Transverse colon (tissue), 4 donors: ENCODE measurements around the gene MMP25. TPM values are rescaled to one million over a fixed set of nuclear protein-coding genes. Genes with fewer than 3 reads are reported as not detected.
A peak's percentile ranks its signal among the peaks of the same experiment; 100 is the strongest.

ENCODE experiments used
- DNase-seq: peaks from one replicate; pipeline ENCODE4 v3.0.0-alpha.2; 2019
- H3K27ac ChIP-seq, 4 donors: fragments of 200-600 bp; sonication (generic); 2 replicates each; pipeline ENCODE4 v1.5.1; 2016 to 2018; ENCODE audit warnings: inconsistent platforms in 4 of 4
- H3K27me3 ChIP-seq: fragments of 200-600 bp; sonication (generic); 2 replicates; pipeline ENCODE4 v1.5.1; 2017; ENCODE audit warnings: inconsistent platforms
- H3K36me3 ChIP-seq, 4 donors: fragments of 200-600 bp; sonication (generic); 2 replicates each; pipeline ENCODE4 v1.5.1; 2017 to 2019; ENCODE audit warnings: inconsistent platforms in 4 of 4
- H3K4me1 ChIP-seq, 4 donors: fragments of 200-600 bp; sonication (generic); 2 replicates each; pipeline ENCODE4 v1.5.1; 2017 to 2020; ENCODE audit warnings: inconsistent platforms in 4 of 4
- H3K4me3 ChIP-seq, 4 donors: fragments of 200-600 bp; sonication (generic); 1 replicate in 1 of 4; 2 replicates in 3 of 4; pipeline versions ENCODE4 v1.5.1 to v1.6.1; 2017 to 2019; ENCODE audit warnings: inconsistent platforms in 4 of 4
- H3K9me3 ChIP-seq, 2 donors: fragments of 200-600 bp; sonication (generic); 2 replicates each; pipeline ENCODE4 v1.5.1; 2017 to 2019; ENCODE audit warnings: inconsistent platforms in 2 of 2
- EP300 ChIP-seq: sonication (generic); formaldehyde crosslinking; IDR thresholded peaks from one replicate; pipeline ENCODE4 v1.6.1; 2017; ENCODE audit warnings: antibody characterized with exemption, low read depth
- POLR2A ChIP-seq: fragments of 450-650 bp; IDR thresholded peaks from one replicate; pipeline ENCODE4 v1.6.1; 2016; ENCODE audit warnings: antibody characterized with exemption, mild to moderate bottlenecking, moderate library complexity
- POLR2AphosphoS5 ChIP-seq, 3 donors: sonication (generic); formaldehyde crosslinking; IDR thresholded peaks; one replicate each; pipeline ENCODE4 v1.6.1; 2016; ENCODE audit warnings: antibody characterized with exemption in 3 of 3
- WGBS, 2 donors: methylation state at CpG; one replicate each; pipeline ENCODE4 v1.1.5; 2018; ENCODE audit warnings: low coverage in 1 of 2; 5-methylcytosine and 5-hydroxymethylcytosine counted together
- in situ Hi-C, 4 donors: fragments of 200-750 bp; cut with MboI; loops; one replicate each; pipeline versions ENCODE4 v1.15.0 to v1.15.1; 2017; ENCODE audit warnings: low sequenced_read_pairs in 3 of 4, low pct_ligation_motif_present in 1 of 4, low pct_unique_long_range_greater_than_20kb in 1 of 4
- intact Hi-C: fragments of 100-400 bp; cut with DNase I; formaldehyde crosslinking; loops from one replicate; pipeline ENCODE4 v1.15.1; 2023; ENCODE audit warnings: low total_unique reads
- total RNA-seq, 4 donors: library from RNA; depleted of rRNA; stranded (reverse); fragments of >200 nt; gene quantifications; one replicate each; pipeline ENCODE4 v1.1.0, GENCODE V29; 2016
- TF ChIP-seq, protein P1 (sequence below), 5 experiments: fragments of 200-600 bp in 3 of 5; fragments of 450-650 bp in 2 of 5; sonication (generic) in 3 of 5; IDR thresholded peaks; 1 replicate in 2 of 5; 2 replicates in 3 of 5; pipeline ENCODE4 v1.5.1; 2016 to 2017; ENCODE audit warnings: antibody characterized with exemption in 5 of 5, inconsistent platforms in 3 of 5, mild to moderate bottlenecking in 2 of 5, moderate library complexity in 1 of 5

MMP25 gene
- total RNA-seq, 4 donors from 2014 or later: 1.6 to 9.4 (median 1.8) TPM; not detected in 1

GRCh38 chr16:3001316-3001715, 45.0 kb upstream of the MMP25 start:
- no peak overlapping the region for H3K4me3 ChIP-seq
- in situ Hi-C loops (no loop called here), intact Hi-C loops (no loop called here)
- H3K36me3 ChIP-seq: no peaks in the 10 kb centered on the region
- no peak overlapping the region for H3K27ac ChIP-seq
- no peak for TF ChIP-seq EP300
- TF ChIP-seq, protein P1, sequence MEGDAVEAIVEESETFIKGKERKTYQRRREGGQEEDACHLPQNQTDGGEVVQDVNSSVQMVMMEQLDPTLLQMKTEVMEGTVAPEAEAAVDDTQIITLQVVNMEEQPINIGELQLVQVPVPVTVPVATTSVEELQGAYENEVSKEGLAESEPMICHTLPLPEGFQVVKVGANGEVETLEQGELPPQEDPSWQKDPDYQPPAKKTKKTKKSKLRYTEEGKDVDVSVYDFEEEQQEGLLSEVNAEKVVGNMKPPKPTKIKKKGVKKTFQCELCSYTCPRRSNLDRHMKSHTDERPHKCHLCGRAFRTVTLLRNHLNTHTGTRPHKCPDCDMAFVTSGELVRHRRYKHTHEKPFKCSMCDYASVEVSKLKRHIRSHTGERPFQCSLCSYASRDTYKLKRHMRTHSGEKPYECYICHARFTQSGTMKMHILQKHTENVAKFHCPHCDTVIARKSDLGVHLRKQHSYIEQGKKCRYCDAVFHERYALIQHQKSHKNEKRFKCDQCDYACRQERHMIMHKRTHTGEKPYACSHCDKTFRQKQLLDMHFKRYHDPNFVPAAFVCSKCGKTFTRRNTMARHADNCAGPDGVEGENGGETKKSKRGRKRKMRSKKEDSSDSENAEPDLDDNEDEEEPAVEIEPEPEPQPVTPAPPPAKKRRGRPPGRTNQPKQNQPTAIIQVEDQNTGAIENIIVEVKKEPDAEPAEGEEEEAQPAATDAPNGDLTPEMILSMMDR (IDR thresholded peaks at IDR 0.05): no peak
- no peak for TF ChIP-seq POLR2A
- no peak for TF ChIP-seq POLR2AphosphoS5 (IDR thresholded peaks at IDR 0.05)
- H3K4me1 ChIP-seq: peaks cover 6 to 16% (median 11%) of the 10 kb centered on the region in 4 donors
- WGBS, 2 donors: 76% methylated on average over 11 of the region's 12 CpGs; no CpG with 5 or more reads in 1 of the 2 donors
- no peak for DNase-seq
- no peaks in the 10 kb centered on the region for H3K9me3 ChIP-seq
- peaks cover 15% of the 10 kb centered on the region for H3K27me3 ChIP-seq

- peak overlapping the region in 2 of 4 donors; percentile 33 to 37 for H3K4me3 ChIP-seq
- peaks cover 32% of the 10 kb centered on the region for H3K27me3 ChIP-seq
- intact Hi-C loops: no loop called here
These were observed 42.6 kb upstream of the MMP25 start for GRCh38 chr16:3003582-3004270.

DNA sequence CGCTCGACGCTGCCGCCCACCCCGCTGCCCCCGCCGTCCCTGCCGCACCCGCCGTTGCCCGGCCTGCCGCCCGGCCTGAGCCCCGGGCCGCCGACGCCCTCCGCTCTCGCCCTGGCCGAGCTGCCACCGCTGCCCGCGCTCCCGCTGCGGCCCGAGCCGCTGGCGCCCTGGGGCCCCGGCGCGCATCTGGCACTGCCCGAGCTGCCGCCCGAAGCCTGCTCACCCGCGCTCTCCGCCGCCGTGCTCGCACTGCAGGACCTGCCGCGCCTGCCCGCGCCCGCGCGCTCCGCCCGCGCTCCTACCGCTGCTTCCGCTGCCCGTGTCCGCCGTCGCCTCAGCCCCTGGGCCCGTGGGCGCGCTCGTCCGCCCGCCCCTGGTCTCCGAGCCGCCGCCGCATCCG, 42.0 kb upstream of the MMP25 start:
- Histone ChIP-seq H3K4me3 (peak overlapping the region in 1 of 4 donors; percentile 37), H3K9me3 (no peaks in the 10 kb centered on the region), H3K4me1 (peaks cover 14 to 41% (median 32%) of the 10 kb centered on the region in 4 donors), H3K36me3 (no peaks in the 10 kb centered on the region), H3K27ac (peak overlapping the region in 3 of 4 donors; percentile 49 to 91 (median 85)), H3K27me3 (peaks cover 38% of the 10 kb centered on the region)
- no peak for DNase-seq
- 0% methylated on average over 7 of the region's 67 CpGs; no CpG with 5 or more reads in 1 of the 2 donors for WGBS, 2 donors
- TF ChIP-seq POLR2A (no peak), EP300 (no peak), POLR2AphosphoS5 (IDR thresholded peaks at IDR 0.05) (no peak)
- TF ChIP-seq, protein P1 (IDR thresholded peaks at IDR 0.05): no peak
- in situ Hi-C loops: no loop called here
- intact Hi-C loops: no loop called here

More at GRCh38 chr16:3003582-3004270, 42.6 kb upstream of the MMP25 start:
- H3K27ac ChIP-seq: peak overlapping the region in 2 of 4 donors; percentile 41 to 49
- 0 to 6% methylated on average over 1 to 52 of the region's 58 CpGs for WGBS, 2 donors
- peak; percentile 50 for TF ChIP-seq POLR2A
- TF ChIP-seq, protein P1 (IDR thresholded peaks at IDR 0.05): peak; percentile 38 to 65 (median 46)
- TF ChIP-seq EP300: no peak
- peak in 2 of 3 donors; percentile 61 to 68 for TF ChIP-seq POLR2AphosphoS5 (IDR thresholded peaks at IDR 0.05)
- no peaks in the 10 kb centered on the region for H3K9me3 ChIP-seq
- peaks cover 14 to 40% (median 32%) of the 10 kb centered on the region in 4 donors for H3K4me1 ChIP-seq
- DNase-seq: peak; percentile 98
- no peaks in the 10 kb centered on the region for H3K36me3 ChIP-seq
- in situ Hi-C loops: no loop called here

DNA sequence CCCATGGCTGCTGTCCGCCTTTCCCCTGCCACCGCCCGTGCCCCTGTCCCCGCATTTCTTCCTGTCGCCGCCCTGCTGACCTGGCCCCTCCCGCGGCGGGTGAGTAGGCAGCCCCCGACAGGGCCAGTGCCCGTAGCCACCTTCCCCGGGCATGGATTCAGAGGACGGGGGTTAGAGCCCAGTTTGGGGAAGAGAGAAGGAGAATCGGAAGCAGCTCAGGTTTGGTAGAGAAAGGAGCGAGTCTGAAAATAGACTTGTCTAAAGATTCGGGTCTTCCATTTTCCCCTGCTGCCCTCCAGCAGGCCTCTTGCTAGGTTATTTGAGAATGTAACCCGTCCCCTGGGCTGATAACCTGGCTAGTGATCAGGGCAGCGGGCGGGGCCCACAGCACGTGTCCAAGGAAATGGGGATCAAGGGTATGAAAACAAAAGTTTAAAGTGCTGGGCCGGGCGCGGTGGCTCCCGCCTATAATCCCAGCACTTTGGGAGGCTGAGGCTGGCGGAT, 41.5 kb upstream of the MMP25 start:
- peaks cover 14 to 46% (median 32%) of the 10 kb centered on the region in 4 donors for H3K4me1 ChIP-seq
- in situ Hi-C loops (no loop called here), intact Hi-C loops (no loop called here)
- peak overlapping the region; percentile 68 to 91 (median 80) for H3K27ac ChIP-seq
- no peaks in the 10 kb centered on the region for H3K9me3 ChIP-seq
- WGBS, 2 donors: 20% methylated on average over 15 of the region's 25 CpGs; no CpG with 5 or more reads in 1 of the 2 donors
- TF ChIP-seq, protein P1 (IDR thresholded peaks at IDR 0.05): no peak
- TF ChIP-seq EP300: no peak
- TF ChIP-seq POLR2AphosphoS5 (IDR thresholded peaks at IDR 0.05): peak in 1 of 3 donors; percentile 43
- TF ChIP-seq POLR2A: peak; percentile 34
- no peaks in the 10 kb centered on the region for H3K36me3 ChIP-seq
- peak overlapping the region in 3 of 4 donors; percentile 14 to 46 (median 37) for H3K4me3 ChIP-seq
- DNase-seq: peak; percentile 70
- H3K27me3 ChIP-seq: peaks cover 43% of the 10 kb centered on the region
